GM12878 (cell line): ENCODE data around the gene SHISA6. TPM values are rescaled to one million over a fixed set of nuclear protein-coding genes. Genes with fewer than 3 reads are reported as not detected.

ENCODE experiments used
- ATAC-seq: fragments of 200-7000 bp; cut with Tn5 transposase; 3 replicates; pipeline ENCODE4 v1.9.1; 2020; ENCODE audit warnings: mild to moderate bottlenecking, moderate library complexity
- BruUV-seq: library from RNA; stranded (reverse); fragments of 400-500 nt; replicated peaks from 2 replicates; lab custom pipeline; 2021; lab: Mats Ljungman, UMichigan
- CTCF ChIA-PET: fragments of 300-600 bp; sonication (Branson Sonifier 250); formaldehyde crosslinking; extraction: SDS; loops from one replicate; lab custom pipeline; 2021; ENCODE audit warnings: inconsistent platforms; lab: Yijun Ruan, JAX
- POLR2A ChIA-PET: fragments of 350-600 bp; formaldehyde crosslinking; extraction: SDS; loops from one replicate; lab custom pipeline; 2021; ENCODE audit warnings: inconsistent platforms; lab: Charles Lee
- RAD21 ChIA-PET: fragments of 300-600 bp; sonication (Branson Sonifier 250); formaldehyde crosslinking; loops from one replicate; lab custom pipeline; 2023; ENCODE audit warnings: antibody characterized with exemption; ENCODE audit not compliant: unreplicated experiment; lab: Charles Lee
- SMC1A ChIA-PET: fragments of 300-600 bp; sonication (Branson Sonifier 250); formaldehyde crosslinking; loops from one replicate; lab custom pipeline; 2023; ENCODE audit not compliant: unreplicated experiment, uncharacterized antibody; lab: Charles Lee
- DNase-seq: peaks from one replicate; pipeline ENCODE4 v3.0.0-alpha.2; 2011; ENCODE audit warnings: low read depth, low spot score
- FAIRE-seq: peaks from 3 replicates; lab custom pipeline; 2011; peaks lifted over from hg19 to GRCh38; lab: Jason Lieb, UNC
- H2AFZ ChIP-seq: 2 replicates; pipeline ENCODE4 v1.6.0; 2011; ENCODE audit warnings: low read depth, low read length, control low read depth; ENCODE audit not compliant: control insufficient read depth
- H3K27ac ChIP-seq: 2 replicates; pipeline ENCODE4 v1.5.1; 2011; ENCODE audit warnings: control low read depth; ENCODE audit not compliant: control insufficient read depth, insufficient read depth
- H3K27me3 ChIP-seq, 2 experiments: replicated peaks in 1 of 2; 2 replicates each; pipeline versions ENCODE4 v1.6.0 to v1.6.1; 2011; ENCODE audit warnings: low read length in 1 of 2; ENCODE audit not compliant: control insufficient read depth in 2 of 2, insufficient read depth in 2 of 2
- H3K36me3 ChIP-seq, 2 experiments: 2 replicates each; pipeline ENCODE4 v1.5.1; 2011; ENCODE audit warnings: low read length in 1 of 2; ENCODE audit not compliant: control insufficient read depth in 2 of 2, insufficient read depth in 2 of 2
- H3K4me1 ChIP-seq: 2 replicates; pipeline ENCODE4 v1.6.1; 2011; ENCODE audit warnings: mild to moderate bottlenecking, low read length, moderate library complexity, mixed read lengths; ENCODE audit not compliant: control insufficient read depth, insufficient read depth
- H3K4me2 ChIP-seq: 2 replicates; pipeline ENCODE4 v1.6.0; 2011; ENCODE audit warnings: control low read depth; ENCODE audit not compliant: control insufficient read depth, insufficient read depth
- H3K4me3 ChIP-seq: fragments of 200-600 bp; sonication (generic); 2 replicates; pipeline ENCODE4 v1.5.1; 2016
- H3K79me2 ChIP-seq: 2 replicates; pipeline ENCODE4 v1.6.0; 2011; ENCODE audit warnings: low read length; ENCODE audit not compliant: control insufficient read depth, insufficient read depth
- H3K9ac ChIP-seq: 2 replicates; pipeline ENCODE4 v1.8.0; 2011; ENCODE audit warnings: low read length, control low read depth, mixed read lengths; ENCODE audit not compliant: control insufficient read depth, insufficient read depth
- H3K9me3 ChIP-seq: replicated peaks from 3 replicates; pipeline ENCODE4 v1.5.1; 2011; ENCODE audit warnings: mild to moderate bottlenecking, low read length; ENCODE audit not compliant: control insufficient read depth, insufficient read depth
- H4K20me1 ChIP-seq: 2 replicates; pipeline ENCODE4 v1.6.0; 2011; ENCODE audit not compliant: control insufficient read depth, insufficient read depth
- BACH1 ChIP-seq: fragments of 450-650 bp; IDR thresholded peaks from 2 replicates; pipeline ENCODE4 v1.6.1; 2017; ENCODE audit warnings: mild to moderate bottlenecking, borderline replicate concordance
- BHLHE40 ChIP-seq, 2 experiments: fragments of 450-650 bp in 1 of 2; IDR thresholded peaks; 2 replicates each; pipeline ENCODE4 v1.6.1; 2011 to 2017; ENCODE audit warnings: low read depth in 2 of 2, borderline replicate concordance in 1 of 2, improper control_type of control experiment in 1 of 2, low read length in 1 of 2, mild to moderate bottlenecking in 1 of 2
- RELA ChIP-seq: fragments of 450-650 bp; IDR thresholded peaks from 2 replicates; pipeline ENCODE4 v1.8.0; 2014; ENCODE audit warnings: borderline replicate concordance; ENCODE audit not compliant: partially characterized antibody
- ZBED1 ChIP-seq: IDR thresholded peaks from 2 replicates; pipeline ENCODE4 v1.6.1; 2016; ENCODE audit warnings: borderline replicate concordance
- WGBS: methylation state at CpG from one replicate; pipeline ENCODE4 v1.1.6; 2016; ENCODE audit warnings: low lambda C conversion rate; ENCODE audit not compliant: insufficient replicate concordance, insufficient coverage; ENCODE audit errors: missing lambda C conversion rate; 5-methylcytosine and 5-hydroxymethylcytosine counted together
- in situ Hi-C: fragments of 300-500 bp; cut with MboI; formaldehyde crosslinking; loops from 9 replicates; pipeline ENCODE4 v1.14.3; 2018; ENCODE audit warnings: mixed read lengths
- intact Hi-C: fragments of 100-400 bp; cut with micrococcal nuclease; formaldehyde crosslinking; loops from one replicate; pipeline ENCODE4 v1.14.2; 2022; ENCODE audit not compliant: unreplicated experiment
- polyA plus RNA-seq, 11 experiments: library from polyadenylated mRNA; depleted of rRNA in 4 of 11; unstranded in 6 of 11; stranded (reverse) in 5 of 11; fragments of >200 nt; fragmentation: Nextera tagmentation in 4 of 11; fragmentation: Illumina TruSeq in 1 of 11; extraction: Ambion mirVana in 4 of 11; extraction: Trizol in 1 of 11; gene quantifications; 1 replicate in 1 of 11; 2 replicates in 10 of 11; pipeline versions ENCODE4 v1.2.1 to v1.2.3, GENCODE V29; 2011 to 2016; ENCODE audit warnings: inconsistent platforms in 2 of 11, missing spikeins in 2 of 11, low read depth in 1 of 11
- total RNA-seq, 4 experiments: library from RNA; depleted of rRNA in 3 of 4; stranded (reverse); fragments of >200 nt in 3 of 4; fragmentation: Illumina TruSeq in 1 of 4; extraction: Trizol in 1 of 4; gene quantifications; 2 replicates each; pipeline versions ENCODE4 v1.2.1 to v1.2.3, GENCODE V29; 2013 to 2021
- TF ChIP-seq, protein P1 (sequence below): fragments of 450-650 bp; IDR thresholded peaks from 2 replicates; pipeline ENCODE4 v1.6.1; 2017; ENCODE audit warnings: borderline replicate concordance
- TF ChIP-seq, protein P2 (sequence below): IDR thresholded peaks from 2 replicates; pipeline ENCODE4 v1.6.1; 2011; ENCODE audit warnings: mild to moderate bottlenecking, low read depth, low read length, moderate library complexity; ENCODE audit not compliant: insufficient replicate concordance

SHISA6 gene
- total and polyA plus RNA-seq, 10 of the 15 experiments (the other 5 are each of a cell fraction or from before 2014, with no cell fraction given) = not detected

DNA sequence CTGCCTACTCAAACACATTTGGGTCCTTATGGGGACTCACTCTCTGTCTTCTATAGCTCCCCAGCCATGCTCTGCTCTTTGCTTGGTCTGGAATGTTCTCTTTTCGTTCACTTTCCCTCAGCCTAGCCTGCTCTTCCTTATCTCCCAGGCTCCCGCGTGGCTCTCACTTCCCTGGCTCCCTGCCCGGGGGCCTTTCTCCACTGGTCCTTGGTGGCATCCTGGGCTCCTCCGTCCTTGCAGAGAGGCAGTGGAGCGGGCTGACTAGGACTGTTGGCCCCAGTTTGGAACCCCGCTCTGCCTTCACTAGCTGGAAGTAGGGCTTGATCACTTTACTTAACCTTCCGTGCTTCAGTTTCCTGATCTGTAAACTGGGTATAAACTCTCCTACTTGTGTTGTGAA lies 31.2 kb downstream of the SHISA6 start:
- no peak overlapping the region for H3K27ac ChIP-seq
- H3K4me2 ChIP-seq = no peak overlapping the region
- H3K4me3 ChIP-seq = no peak overlapping the region
- no peak overlapping the region for H2AFZ ChIP-seq
- TF ChIP-seq, protein P1, sequence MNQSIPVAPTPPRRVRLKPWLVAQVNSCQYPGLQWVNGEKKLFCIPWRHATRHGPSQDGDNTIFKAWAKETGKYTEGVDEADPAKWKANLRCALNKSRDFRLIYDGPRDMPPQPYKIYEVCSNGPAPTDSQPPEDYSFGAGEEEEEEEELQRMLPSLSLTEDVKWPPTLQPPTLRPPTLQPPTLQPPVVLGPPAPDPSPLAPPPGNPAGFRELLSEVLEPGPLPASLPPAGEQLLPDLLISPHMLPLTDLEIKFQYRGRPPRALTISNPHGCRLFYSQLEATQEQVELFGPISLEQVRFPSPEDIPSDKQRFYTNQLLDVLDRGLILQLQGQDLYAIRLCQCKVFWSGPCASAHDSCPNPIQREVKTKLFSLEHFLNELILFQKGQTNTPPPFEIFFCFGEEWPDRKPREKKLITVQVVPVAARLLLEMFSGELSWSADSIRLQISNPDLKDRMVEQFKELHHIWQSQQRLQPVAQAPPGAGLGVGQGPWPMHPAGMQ = no peak
- no peak for TF ChIP-seq RELA
- no peak for TF ChIP-seq BHLHE40 (IDR thresholded peaks at IDR 0.05; ENCODE audit: borderline replicate concordance in 1 of 2, low read depth in 2 of 2, low read length in 1 of 2)
- TF ChIP-seq, protein P2, sequence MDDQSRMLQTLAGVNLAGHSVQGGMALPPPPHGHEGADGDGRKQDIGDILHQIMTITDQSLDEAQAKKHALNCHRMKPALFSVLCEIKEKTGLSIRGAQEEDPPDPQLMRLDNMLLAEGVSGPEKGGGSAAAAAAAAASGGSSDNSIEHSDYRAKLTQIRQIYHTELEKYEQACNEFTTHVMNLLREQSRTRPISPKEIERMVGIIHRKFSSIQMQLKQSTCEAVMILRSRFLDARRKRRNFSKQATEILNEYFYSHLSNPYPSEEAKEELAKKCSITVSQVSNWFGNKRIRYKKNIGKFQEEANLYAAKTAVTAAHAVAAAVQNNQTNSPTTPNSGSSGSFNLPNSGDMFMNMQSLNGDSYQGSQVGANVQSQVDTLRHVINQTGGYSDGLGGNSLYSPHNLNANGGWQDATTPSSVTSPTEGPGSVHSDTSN = no peak
- TF ChIP-seq BACH1 = no peak
- TF ChIP-seq ZBED1 = no peak
- H3K79me2 ChIP-seq = no peaks in the 10 kb centered on the region
- DNase-seq (no peak), ATAC-seq (no peak), FAIRE-seq (no peak)
- H3K9me3 ChIP-seq = no peaks in the 10 kb centered on the region; the same call in 2 of the 3 replicates
- SMC1A ChIA-PET = no interaction called here
- POLR2A ChIA-PET = no interaction called here
- no peaks in the 10 kb centered on the region for H4K20me1 ChIP-seq
- WGBS = 25% methylated on average over 8 of the region's 8 CpGs
- RAD21 ChIA-PET = no interaction called here
- CTCF ChIA-PET = no interaction called here
- H3K36me3 ChIP-seq = no peaks in the 10 kb centered on the region
- no peaks in the 10 kb centered on the region for H3K4me1 ChIP-seq
- BruUV-seq = no TSS peak
- no peak overlapping the region for H3K9ac ChIP-seq
- H3K27me3 ChIP-seq = no peaks in the 10 kb centered on the region
- in situ Hi-C loops = no loop called here
- intact Hi-C loops = no loop called here
